ENCODE data around the gene HS6ST3.

The HS6ST3 gene

GRCh38 chr13:96308568-96308967, 218.7 kb downstream of the HS6ST3 start:
- DNase-seq (ENCODE audit: low spot score), result no peak

DNA sequence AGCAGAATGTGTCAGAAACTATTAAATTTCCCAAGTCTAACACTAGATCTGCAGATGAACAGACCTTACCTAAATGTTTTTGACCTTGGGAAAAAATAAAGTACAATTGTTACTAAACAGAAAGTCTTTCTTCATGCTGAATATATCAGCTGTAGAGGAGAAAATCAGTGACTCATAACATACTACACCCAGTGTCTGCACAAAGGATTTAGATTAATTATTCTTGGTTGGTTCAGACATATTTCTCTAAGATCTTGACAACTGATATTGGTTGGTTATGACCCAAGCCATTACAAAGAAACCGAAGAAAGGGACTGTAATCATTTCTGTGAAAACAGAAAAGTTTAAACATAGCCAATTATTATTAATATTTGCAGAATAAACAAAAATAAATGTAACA, 225.1 kb downstream of the HS6ST3 start:
- DNase-seq (ENCODE audit: low spot score), result no peak

DNA sequence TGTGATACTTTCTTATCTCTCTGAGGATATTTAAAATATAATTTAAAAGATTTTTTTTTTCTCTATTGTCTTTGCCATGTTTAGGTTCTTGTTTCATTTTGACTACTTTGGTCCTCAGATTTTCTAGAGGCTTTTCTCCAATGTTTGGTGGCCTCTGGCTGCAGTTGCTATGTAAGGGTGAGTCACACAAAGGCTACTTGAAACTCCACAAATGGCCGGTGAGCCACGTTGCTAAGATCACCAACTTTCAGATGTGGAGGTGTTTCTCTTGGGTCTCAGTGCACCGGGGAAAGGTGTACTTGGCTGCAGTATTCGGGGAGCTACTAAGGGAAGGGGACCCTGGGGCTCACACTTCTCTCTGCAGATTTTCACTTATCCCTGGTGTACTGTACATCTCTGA, 248.1 kb downstream of the HS6ST3 start:
- DNase-seq (ENCODE audit: low spot score), result no peak

DNA sequence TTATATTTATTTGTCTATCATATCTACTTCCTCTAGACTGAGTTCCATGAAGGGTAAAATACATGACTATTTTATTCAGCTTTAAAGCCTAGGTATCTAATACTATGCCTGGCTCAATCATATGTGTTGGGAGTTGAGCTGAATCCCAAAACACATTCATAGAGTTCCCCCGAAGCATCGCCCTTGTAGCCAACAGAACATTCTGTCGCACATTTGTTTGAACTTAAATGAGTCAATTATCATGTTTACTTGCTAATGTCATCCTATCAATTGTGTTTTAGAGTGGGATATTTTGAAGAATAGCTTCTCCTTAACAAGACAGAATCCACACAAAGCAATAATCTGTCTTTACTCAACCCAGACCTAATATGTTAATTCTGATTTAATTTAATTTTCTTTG, 252.4 kb downstream of the HS6ST3 start:
- no peak for DNase-seq (ENCODE audit: low spot score)

DNA sequence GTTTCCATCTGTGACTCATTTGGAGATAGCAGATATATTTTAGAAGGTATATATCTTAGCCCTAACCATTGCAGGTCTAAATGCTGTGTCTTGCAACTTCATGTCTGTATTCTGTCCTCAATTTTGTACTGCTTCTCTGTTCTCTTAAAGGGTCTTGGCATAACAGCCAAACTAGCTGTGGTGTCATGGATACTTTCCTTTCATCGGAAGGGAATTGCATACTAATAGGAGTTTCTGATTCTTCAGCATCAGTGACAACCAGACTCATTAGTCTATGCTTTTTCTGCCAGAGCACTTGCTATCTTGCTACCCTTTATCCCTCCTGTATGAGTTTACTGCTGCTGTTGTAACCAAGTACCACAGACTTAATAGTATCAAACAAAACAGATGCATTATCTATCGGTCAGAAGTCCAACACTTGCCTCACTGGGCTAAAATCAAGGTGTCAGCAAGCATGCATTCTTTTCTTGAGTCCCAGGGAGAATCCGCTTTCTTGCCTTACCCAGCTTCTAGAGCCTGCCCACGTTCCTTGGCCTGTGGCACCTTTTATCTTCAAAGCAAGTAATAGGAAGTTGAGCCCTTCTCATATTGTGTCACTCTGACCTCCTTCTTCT, 253.1 kb downstream of the HS6ST3 start:
- DNase-seq (ENCODE audit: low spot score), result no peak

GRCh38 chr13:96346921-96347320, 257.0 kb downstream of the HS6ST3 start:
- no peak for DNase-seq (ENCODE audit: low spot score)

- no peak for DNase-seq (ENCODE audit: low spot score)
Observed at GRCh38 chr13:96373597-96373996, 283.7 kb downstream of the HS6ST3 start.

- DNase-seq (ENCODE audit: low spot score), result no peak
Observed at GRCh38 chr13:96377835-96378234, 287.9 kb downstream of the HS6ST3 start.

- DNase-seq (ENCODE audit: low spot score), result no peak
Observed at GRCh38 chr13:96379967-96380366, 290.1 kb downstream of the HS6ST3 start.

GRCh38 chr13:96381681-96382080, 291.8 kb downstream of the HS6ST3 start:
- no peak for DNase-seq (ENCODE audit: low spot score)

DNA sequence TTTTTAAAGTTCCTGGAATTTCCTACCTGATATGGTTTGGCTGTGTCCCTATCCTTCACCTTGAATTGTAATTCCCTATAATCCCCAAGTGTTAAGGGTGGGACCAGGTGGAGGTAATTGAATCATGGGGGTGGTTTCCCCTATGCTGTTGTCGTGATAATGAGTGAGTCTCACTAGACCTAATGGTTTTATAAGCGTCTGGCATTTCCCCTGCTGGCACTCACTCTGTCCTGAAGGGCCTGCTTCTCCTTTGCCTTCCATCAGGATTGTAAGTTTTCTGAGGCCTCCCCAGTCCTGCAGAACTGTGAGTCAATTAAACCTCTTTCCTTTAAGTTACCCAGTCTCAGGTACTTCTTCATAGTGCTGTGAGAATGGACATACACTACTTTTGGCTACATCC, 298.7 kb downstream of the HS6ST3 start:
- no peak for DNase-seq (ENCODE audit: low spot score)

DNA sequence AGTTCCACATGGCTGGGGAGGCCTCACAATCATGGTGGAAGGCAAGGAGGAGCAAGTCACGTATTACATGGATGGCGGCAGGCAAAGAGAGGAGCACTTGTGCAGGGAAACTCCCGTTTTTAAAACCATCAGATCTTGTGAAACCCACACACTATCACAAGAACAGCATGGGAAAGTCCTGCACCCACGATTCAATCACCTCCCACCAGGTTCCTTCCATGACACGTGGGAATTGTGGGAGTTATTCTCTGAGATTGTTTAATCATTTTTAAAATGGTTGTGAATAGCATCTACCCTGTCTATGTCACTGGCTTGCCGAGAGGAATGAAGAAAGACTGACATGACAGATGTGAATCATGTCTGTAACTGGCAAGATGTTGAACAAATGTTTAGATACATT, 301.7 kb downstream of the HS6ST3 start:
- no peak for DNase-seq (ENCODE audit: low spot score)

DNA sequence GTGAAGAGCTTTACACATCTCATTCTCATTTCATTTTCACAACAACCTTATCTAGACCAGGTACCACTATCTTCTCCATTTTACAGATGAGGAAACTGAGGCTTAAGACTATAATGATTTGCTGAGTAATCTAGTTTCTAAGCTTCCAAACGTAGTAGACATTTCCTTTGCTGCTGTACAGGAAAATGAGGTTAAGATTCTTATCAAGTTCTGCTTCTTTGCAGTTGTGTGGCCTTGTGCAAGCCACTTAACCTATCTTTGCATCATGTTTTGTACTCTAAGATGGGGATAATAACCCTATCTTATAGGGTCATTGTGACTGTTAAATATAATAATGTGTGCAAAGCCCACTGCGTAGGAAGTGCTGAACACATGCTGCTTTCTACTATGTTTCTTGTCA, 307.9 kb downstream of the HS6ST3 start:
- DNase-seq (ENCODE audit: low spot score), result no peak

DNA sequence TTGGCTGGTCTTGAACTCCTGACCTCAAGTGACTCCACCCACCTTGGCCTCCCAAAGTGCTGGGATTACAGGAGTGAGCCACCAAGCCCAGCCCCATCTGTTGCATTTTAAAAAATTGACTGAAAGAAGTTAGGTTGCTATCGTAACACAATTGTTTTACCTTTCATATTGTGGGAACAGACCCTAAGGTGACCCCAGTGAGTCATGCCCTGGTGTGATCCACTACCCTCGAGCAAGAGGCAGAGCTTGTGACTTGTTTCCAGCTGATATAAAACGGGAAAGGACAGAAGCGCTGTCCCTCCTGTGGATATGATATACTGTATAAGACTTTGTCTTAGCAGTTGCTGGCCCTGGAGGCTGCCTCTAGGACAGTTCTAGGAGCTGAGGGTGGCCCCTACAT, 308.6 kb downstream of the HS6ST3 start:
- no peak for DNase-seq (ENCODE audit: low spot score)

DNA sequence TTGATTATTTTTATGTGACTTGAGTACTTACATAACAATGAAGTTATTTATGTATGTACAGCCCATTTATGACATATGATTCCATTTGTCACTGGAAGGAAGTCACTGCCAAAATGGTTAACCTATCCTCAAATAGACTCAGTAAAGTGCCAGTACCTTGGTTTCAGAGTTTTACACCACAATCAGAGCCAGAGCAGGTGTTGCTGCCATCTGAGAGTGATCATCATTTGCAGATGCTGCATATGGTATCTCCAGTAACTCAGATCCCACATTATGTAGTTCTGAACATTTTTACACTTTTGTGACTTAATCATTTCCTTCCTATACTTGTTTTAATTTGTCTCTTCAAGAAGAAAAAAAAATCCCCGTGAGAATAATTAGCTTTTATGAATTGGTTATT, 313.3 kb downstream of the HS6ST3 start:
- DNase-seq (ENCODE audit: low spot score), result no peak

- no peak for DNase-seq (ENCODE audit: low spot score)
Observed at GRCh38 chr13:96403651-96404050, 313.7 kb downstream of the HS6ST3 start.

- no peak for DNase-seq (ENCODE audit: low spot score)
Observed at GRCh38 chr13:96415831-96416385, 326.0 kb downstream of the HS6ST3 start.

DNA sequence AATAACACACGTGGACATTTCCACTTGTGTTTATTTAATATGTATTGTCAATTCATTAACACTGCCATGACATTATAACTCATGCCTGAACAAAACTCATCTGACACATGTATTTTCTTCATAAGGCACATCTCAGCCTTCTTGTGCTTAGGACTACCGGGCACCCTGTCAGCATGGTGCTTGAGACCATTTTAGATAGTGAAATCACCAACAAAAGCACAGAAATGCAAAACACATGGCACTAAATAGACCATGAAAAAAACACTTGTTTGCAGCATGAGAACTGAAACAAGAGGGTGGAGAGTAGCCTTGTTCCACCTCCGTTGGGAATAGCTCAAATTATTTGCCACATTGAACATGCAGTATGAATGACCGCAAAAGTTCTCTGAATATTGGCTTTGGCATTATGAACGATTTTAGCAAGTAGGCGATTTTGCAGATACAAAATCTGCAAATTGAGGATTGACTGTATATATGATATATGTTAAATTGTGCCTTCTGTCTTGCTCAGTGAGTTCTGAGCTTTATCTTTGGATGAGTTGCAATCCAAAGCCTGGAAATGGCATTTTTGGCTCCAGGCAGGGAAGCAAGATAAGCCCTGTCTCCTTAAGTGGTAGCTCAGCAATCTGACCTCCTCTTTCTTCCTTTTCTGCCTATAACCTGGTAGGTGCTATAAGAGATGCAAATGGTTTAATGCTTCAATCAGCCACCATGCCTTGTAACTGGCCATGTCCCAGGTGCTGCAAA, 328.2 kb downstream of the HS6ST3 start:
- DNase-seq (ENCODE audit: low spot score), result no peak

DNA sequence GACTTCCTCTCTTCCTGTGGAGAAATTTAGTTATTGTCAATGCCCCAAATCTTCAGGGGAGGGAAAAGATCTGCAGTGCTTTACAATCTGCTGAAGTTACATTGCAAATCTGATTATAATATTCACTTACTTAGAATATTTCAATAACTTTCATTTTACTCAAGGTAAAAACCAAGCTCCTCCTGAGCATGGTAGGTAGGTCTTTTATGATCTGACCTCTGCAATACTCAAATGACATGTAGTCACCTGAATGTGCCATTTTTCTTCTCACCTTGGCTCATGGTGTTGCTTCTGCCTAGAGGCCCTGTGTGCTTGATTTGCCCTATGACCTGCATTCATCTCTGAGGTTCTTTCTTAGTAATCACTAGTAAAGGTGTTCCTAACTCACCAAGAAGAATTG, 331.4 kb downstream of the HS6ST3 start:
- DNase-seq (ENCODE audit: low spot score), result no peak

DNA sequence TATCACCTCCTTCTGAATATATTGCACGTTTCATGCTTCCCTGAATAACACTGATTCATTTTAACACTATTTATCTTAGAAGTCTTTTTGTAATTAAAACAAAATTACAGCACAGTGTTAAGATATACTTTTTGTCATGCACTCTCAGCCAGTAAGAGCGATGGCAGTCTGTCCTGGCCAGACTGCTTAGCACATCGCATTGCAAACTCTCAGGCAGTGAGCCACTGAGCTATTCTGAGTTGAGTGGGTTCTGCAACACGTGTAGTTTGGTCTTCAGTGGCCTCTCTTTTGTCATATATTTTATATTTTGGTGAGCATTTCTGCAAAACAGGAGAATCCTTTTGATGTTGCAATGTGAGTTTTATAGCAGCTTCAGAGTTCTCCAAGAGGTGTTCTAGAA, 332.1 kb downstream of the HS6ST3 start:
- no peak for DNase-seq (ENCODE audit: low spot score)

DNA sequence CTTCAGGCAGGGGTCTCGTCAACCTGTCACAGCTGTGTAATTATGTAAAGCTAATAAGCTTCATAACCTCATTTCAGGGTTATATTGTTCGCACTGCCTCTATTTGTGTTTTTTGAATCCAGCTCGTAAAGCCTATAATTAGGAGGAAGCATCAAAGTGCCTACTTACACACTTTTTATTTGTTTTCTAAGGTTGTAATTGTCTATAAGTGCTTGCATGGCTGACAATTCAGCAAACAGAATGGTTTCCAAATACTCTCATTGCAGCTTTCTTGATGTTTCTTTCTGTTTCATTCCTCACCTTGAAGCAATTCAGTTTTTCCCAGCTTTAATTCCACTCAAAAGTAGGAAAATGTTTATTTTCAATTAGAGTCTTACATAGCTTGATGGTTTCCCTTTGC, 336.3 kb downstream of the HS6ST3 start:
- DNase-seq (ENCODE audit: low spot score), result no peak

DNA sequence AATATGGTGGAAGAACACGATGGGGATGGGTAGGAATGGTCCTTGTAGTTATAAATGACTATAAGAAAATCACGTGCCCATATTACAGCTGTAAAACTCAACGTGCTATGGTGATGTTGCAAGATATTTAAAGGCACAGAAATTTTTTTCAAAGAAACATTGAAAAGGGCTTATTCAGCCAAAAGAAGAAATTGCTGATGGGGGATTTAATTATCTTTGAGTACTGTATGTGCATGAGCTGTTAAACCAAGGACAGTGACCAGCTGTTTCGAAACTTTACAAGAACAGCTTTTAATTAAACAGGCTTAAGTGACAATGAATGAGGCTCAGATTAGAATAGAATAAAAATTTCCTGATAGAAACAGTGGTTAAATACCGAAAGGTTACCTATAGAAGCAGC, 339.0 kb downstream of the HS6ST3 start:
- DNase-seq (ENCODE audit: low spot score), result no peak

DNA sequence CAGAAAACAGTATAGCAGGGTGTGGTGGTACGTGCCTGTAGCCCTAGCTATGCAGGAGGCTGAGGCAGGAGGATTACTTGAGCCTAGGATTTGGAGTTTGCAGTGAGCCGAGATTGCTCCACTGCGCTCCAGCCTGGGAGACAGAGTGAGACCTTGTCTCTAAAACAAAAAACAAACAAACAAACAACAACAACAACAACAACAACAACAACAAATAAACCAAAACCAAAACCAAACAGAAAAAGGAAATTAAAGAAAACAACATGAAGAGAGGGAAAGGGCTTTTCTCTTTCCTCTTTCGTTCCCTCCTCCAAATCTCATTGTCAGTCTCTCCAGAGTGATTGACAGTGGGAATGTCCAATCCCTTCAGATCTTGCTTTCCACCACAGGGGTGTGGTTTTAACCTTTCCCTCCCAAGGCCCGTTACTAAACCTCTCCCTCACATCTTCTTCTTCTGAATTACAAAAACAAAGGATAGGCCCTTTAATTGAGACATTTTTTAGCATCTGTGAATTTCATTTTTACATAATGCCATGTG, 341.2 kb downstream of the HS6ST3 start:
- DNase-seq (ENCODE audit: low spot score), result no peak

GRCh38 chr13:96444676-96445075, 354.8 kb downstream of the HS6ST3 start:
- DNase-seq (ENCODE audit: low spot score), result no peak
